GM19035 (cell line): ENCODE results near the gene ZMAT5.
"Not testable (repeated sequence)": the region's sequence is repeated elsewhere in the genome, so short reads cannot be mapped to it uniquely, and the experiment has no call there.

Experiments
- ATAC-seq: cut with Tn5 transposase; IDR thresholded peaks from one replicate; pipeline ENCODE4 v1.9.1; 2021; ENCODE audit not compliant: unreplicated experiment

Gene ZMAT5

DNA sequence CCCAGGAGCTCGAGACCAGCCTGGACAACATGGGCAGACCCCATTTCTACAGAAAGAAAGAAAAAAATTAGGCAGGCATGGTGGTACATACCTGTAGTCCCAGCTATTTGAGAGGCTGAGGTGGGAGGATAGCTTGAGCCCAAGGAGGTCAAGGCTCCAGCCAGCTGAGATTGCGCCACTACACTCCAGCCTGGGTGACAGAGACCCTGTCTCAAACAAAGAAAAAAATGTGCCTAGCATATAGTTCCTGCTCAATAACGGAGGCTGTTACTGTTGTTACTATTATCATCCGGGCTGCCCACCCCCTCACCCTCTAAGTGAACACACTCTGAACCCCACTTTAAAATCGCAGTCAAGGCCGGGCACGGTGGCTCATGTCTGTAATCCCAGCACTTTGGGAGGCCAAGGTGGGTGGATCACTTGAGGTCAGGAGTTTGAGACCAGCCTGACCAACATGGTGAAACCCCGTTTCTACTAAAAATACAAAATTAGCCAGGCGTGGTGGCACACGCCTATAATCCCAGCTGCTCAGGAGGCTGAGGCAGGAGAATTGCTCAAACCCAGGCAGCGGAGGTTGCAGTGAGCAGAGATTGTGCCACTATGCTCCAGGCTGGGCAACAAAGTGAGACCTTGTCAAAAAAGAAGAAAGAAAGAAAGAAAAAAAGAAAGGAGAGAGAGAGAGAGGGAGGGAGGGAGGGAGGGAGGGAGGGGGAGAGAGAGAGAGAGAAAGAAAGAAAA, 12.0 kb downstream of the ZMAT5 start:
- ATAC-seq: not testable (repeated sequence)

GRCh38 chr22:29753808-29754657, 12.8 kb downstream of the ZMAT5 start:
- ATAC-seq: no peak

- ATAC-seq: no peak
Measured at GRCh38 chr22:29751669-29752068, 15.1 kb downstream of the ZMAT5 start.

DNA sequence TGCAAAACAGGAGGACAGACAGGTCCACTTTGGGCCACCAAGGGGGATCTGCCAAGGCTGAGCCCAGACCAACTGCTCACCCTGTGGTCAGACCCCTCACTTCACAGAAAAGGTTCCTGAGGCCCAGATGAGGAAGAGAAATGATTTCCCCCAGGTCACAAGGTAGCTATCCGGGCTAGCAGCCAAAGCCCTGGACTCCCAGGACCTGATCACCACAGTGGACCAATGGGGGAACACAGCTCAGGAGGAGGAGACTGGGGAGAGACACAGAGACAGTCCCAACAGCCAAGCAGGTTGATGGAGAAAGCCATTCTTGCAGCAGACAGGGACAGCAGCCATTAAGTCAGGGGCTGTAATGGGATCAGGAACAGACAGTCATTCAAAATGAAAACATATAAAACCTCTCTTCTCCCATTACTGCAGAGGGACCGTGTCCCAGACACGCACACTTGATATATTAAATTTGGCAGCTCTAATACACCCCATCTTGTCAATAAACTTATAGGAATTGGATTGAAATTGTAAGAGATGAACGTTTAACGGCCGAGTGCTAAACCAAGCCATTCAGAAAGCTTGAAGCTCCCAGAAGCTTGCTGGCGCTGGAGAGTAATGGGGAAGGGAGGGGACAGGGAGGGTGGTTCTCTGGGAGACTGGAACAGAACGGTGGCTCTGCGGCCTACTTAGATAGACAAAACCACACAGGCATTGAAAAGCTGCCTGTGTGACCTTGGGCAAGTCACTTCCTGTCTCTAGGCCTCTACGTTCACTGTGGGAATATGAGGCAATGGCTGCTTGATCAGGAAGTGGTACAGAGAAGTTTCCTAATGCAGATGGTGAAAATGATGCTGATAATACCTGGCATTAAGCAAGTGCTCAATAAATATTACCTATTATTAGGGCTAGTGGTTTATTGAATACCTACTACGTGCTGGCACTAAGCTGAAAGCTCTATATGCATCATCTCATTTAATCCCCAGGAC, 16.0 kb downstream of the ZMAT5 start:
- ATAC-seq: no peak

GRCh38 chr22:29750029-29750428, 16.8 kb downstream of the ZMAT5 start:
- no peak for ATAC-seq

- no peak for ATAC-seq
Measured at GRCh38 chr22:29748248-29748893, 18.4 kb downstream of the ZMAT5 start.

GRCh38 chr22:29747832-29748231, 19.0 kb downstream of the ZMAT5 start:
- ATAC-seq: no peak

- ATAC-seq: no peak
Measured at GRCh38 chr22:29744902-29745301, 21.9 kb downstream of the ZMAT5 start.

GRCh38 chr22:29742326-29742725, 24.5 kb downstream of the ZMAT5 start:
- no peak for ATAC-seq

DNA sequence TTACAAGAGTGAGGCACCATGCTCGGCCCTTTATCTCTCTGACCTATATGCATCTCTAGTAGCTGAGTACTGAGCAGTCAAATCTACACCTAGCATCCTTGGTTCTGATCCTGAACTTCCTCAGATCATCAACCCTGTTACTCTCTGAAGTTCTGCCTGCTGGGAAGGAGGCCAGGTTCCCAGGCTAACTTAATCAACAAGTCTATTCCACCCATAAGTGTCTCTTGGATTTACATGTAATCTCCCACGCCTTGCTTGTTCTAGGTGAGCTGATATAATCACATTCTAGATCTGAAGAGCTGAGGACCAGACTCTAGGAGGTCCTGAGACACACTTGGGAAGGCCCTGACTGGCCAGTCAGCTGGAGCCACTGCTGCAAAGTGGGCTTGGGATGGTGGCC, 24.9 kb downstream of the ZMAT5 start:
- ATAC-seq: no peak

DNA sequence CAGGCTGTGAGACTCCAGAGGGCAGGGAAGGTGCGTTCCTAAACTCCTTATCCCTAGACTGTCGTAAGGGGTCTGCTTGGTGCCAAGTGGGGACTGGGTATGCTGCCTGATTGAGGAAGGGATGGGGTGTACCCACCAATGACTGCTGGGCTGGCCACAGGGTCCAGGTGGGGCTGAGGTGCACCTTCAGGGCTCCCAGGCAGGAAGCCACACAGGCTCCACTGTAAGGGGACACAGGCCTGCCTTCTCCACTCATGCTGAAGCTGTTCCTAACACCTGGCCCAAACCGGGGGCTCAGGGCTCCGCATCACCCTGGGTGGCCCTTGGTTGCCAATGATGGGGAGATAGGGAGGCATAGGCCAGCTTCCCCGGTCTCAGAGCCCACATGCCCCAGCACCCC, 26.6 kb downstream of the ZMAT5 start:
- no peak for ATAC-seq

GRCh38 chr22:29739346-29739875, 27.4 kb downstream of the ZMAT5 start:
- no peak for ATAC-seq

GRCh38 chr22:29738118-29738815, 28.5 kb downstream of the ZMAT5 start:
- no peak for ATAC-seq

GRCh38 chr22:29737251-29738117, 29.3 kb downstream of the ZMAT5 start:
- ATAC-seq: no peak

- ATAC-seq: no peak
Measured at GRCh38 chr22:29735416-29735815, 31.4 kb downstream of the ZMAT5 start.

DNA sequence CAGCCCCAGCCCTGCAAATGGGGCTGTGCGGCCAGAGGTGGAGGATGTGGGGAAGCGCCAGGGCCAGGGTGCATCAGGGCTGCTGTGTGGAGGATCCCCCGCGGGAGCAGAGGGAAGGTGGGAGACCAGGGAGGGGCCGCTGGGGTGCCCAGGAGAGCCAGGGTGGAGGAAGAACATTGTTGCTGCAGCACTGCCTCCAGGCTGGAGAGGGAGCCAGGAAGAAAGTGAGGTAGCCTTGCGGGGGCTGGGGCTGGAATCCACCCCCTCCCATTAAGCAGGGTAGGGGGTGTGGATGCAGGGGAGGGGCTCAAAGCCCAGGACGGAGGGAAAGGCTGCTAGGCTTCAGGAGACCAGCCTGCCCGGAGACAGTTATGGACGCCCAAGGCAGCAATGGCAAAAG, 32.0 kb downstream of the ZMAT5 start:
- no peak for ATAC-seq

DNA sequence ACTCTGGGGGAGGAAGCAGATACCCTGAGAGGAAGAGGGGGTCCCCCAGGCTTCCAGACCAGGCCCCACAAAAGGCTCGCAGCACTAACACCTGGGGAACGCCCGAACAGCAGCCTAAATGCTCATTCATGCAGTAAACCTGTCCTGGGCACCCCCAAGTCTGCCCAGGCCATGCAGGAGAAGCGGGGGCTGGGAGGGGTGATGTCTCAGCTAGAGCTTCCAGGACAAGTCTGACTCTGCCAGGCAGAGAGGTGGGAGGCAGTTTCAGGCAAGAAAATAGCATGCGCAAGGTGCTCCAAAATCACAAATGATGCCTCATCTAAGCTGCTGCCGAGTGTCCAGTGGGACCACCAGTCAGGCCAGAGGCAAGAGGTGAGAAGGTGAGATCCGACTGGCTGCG, 32.4 kb downstream of the ZMAT5 start:
- no peak for ATAC-seq

- ATAC-seq: no peak
Measured at GRCh38 chr22:29733362-29734201, 33.2 kb downstream of the ZMAT5 start.
